ENCODE measurements around the gene SLC6A9. TPM values are rescaled to one million over a fixed set of nuclear protein-coding genes. Genes with fewer than 3 reads are reported as not detected.

Gene SLC6A9
- total RNA-seq, 1 experiment from 2014 or later = 12.8 TPM

- Histone ChIP-seq H4K20me1 (ENCODE audit: insufficient read depth) (no peaks in the 10 kb centered on the region), H3K36me3 (ENCODE audit: control insufficient read depth in 1 of 2, insufficient read depth in 2 of 2, low read length in 2 of 2) (no peaks in the 10 kb centered on the region), H3K4me3 (replicated peaks in 1 of 2; ENCODE audit: low read depth in 1 of 2, low read length in 2 of 2) (no peak overlapping the region), H3K9ac (ENCODE audit: low read length) (no peak overlapping the region), H3K9me3 (ENCODE audit: control insufficient read depth in 1 of 2, insufficient read depth in 1 of 2, low read depth in 1 of 2, low read length in 2 of 2) (no peaks in the 10 kb centered on the region), H3K79me2 (ENCODE audit: insufficient read depth, low read length) (no peaks in the 10 kb centered on the region), H2AFZ (ENCODE audit: low read depth, low read length, poor library complexity, severe bottlenecking) (no peak overlapping the region), H3K27me3 (ENCODE audit: insufficient read depth, low read length) (no peaks in the 10 kb centered on the region), H3K4me1 (ENCODE audit: control insufficient read depth in 1 of 2, insufficient read depth in 2 of 2, low read length in 2 of 2) (peaks cover 2 to 7% of the 10 kb centered on the region in 2 experiments; a peak in 2 of 4 replicates), H3K4me2 (ENCODE audit: low read length) (no peak overlapping the region), H3K27ac (ENCODE audit: low read depth, low read length) (no peak overlapping the region), H3K9me2 (ENCODE audit: insufficient read depth) (no peaks in the 10 kb centered on the region)
- RAD21 ChIA-PET (ENCODE audit: low non-redundant PET in 1 of 2, low total read pairs in 2 of 2, uncharacterized antibody in 2 of 2, unreplicated experiment in 2 of 2) = no interaction called here
- POLR2A ChIA-PET = no interaction called here
- no peak for ATAC-seq
- intact Hi-C loops (cut with micrococcal nuclease) = loop anchor here (5.0 to 10.0 kb wide), 2 partner anchors 118 to 595 kb away; partner anchors contain the start of genes ARTN and HYI
- CTCF ChIA-PET = interaction anchor here (2.6 kb wide), 1 partner anchor 44 kb away, joined by 42 read pairs; no protein-coding TSS in a partner anchor
- TF ChIP-seq TCF7L2 (IDR thresholded peaks at IDR 0.05; ENCODE audit: borderline replicate concordance, extremely low read depth, insufficient read depth, insufficient read length) = no peak
- no peak for TF ChIP-seq ZFX (IDR thresholded peaks at IDR 0.05)
- TF ChIP-seq RAD21 (IDR thresholded peaks at IDR 0.05; ENCODE audit: low read depth) = no peak
- no peak for TF ChIP-seq FOSL1 (IDR thresholded peaks at IDR 0.05; ENCODE audit: low read depth)
- TF ChIP-seq EZH2phosphoT487 (IDR thresholded peaks at IDR 0.05; ENCODE audit: borderline replicate concordance) = no peak
- TF ChIP-seq, protein P1, sequence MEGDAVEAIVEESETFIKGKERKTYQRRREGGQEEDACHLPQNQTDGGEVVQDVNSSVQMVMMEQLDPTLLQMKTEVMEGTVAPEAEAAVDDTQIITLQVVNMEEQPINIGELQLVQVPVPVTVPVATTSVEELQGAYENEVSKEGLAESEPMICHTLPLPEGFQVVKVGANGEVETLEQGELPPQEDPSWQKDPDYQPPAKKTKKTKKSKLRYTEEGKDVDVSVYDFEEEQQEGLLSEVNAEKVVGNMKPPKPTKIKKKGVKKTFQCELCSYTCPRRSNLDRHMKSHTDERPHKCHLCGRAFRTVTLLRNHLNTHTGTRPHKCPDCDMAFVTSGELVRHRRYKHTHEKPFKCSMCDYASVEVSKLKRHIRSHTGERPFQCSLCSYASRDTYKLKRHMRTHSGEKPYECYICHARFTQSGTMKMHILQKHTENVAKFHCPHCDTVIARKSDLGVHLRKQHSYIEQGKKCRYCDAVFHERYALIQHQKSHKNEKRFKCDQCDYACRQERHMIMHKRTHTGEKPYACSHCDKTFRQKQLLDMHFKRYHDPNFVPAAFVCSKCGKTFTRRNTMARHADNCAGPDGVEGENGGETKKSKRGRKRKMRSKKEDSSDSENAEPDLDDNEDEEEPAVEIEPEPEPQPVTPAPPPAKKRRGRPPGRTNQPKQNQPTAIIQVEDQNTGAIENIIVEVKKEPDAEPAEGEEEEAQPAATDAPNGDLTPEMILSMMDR (IDR thresholded peaks at IDR 0.05 in 2 of 3, conservative IDR thresholded peaks at IDR 0.05 in 1 of 3; ENCODE audit: borderline replicate concordance in 1 of 3, insufficient read depth in 1 of 3, low read depth in 2 of 3, low read length in 2 of 3) = no peak
- no peak for TF ChIP-seq YY1 (IDR thresholded peaks at IDR 0.05; ENCODE audit: extremely low read depth, insufficient replicate concordance, low read depth, low read length)
- TF ChIP-seq, protein P2, sequence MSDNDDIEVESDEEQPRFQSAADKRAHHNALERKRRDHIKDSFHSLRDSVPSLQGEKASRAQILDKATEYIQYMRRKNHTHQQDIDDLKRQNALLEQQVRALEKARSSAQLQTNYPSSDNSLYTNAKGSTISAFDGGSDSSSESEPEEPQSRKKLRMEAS (IDR thresholded peaks at IDR 0.05) = no peak
- TF ChIP-seq SP1 (IDR thresholded peaks at IDR 0.05; ENCODE audit: low read depth) = no peak
- TF ChIP-seq REST (IDR thresholded peaks at IDR 0.05; ENCODE audit: low read depth) = no peak
- TF ChIP-seq POLR2AphosphoS5 (IDR thresholded peaks at IDR 0.05; ENCODE audit: low read depth, low read length) = no peak
- TF ChIP-seq, protein P3, sequence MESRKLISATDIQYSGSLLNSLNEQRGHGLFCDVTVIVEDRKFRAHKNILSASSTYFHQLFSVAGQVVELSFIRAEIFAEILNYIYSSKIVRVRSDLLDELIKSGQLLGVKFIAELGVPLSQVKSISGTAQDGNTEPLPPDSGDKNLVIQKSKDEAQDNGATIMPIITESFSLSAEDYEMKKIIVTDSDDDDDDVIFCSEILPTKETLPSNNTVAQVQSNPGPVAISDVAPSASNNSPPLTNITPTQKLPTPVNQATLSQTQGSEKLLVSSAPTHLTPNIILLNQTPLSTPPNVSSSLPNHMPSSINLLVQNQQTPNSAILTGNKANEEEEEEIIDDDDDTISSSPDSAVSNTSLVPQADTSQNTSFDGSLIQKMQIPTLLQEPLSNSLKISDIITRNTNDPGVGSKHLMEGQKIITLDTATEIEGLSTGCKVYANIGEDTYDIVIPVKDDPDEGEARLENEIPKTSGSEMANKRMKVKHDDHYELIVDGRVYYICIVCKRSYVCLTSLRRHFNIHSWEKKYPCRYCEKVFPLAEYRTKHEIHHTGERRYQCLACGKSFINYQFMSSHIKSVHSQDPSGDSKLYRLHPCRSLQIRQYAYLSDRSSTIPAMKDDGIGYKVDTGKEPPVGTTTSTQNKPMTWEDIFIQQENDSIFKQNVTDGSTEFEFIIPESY (IDR thresholded peaks at IDR 0.05; ENCODE audit: extremely low read depth, insufficient replicate concordance, low read length) = no peak
- TF ChIP-seq ZNF274 (IDR thresholded peaks at IDR 0.05; ENCODE audit: low read depth, low read length) = no peak
- no peak for TF ChIP-seq EZH2 (IDR thresholded peaks at IDR 0.05)
- no peak for TF ChIP-seq ATF3 (IDR thresholded peaks at IDR 0.05)
- no peak for TF ChIP-seq JUND (IDR thresholded peaks at IDR 0.05)
- no peak for TF ChIP-seq EGR1 (IDR thresholded peaks at IDR 0.05; ENCODE audit: low read depth)
- no peak for TF ChIP-seq CBX3 (IDR thresholded peaks at IDR 0.05; ENCODE audit: low read depth)
- BruUV-seq (replicated peaks) = no TSS peak
- no peak for DNase-seq (ENCODE audit: low read depth, low spot score)
Observed at GRCh38 chr1:44049839-44050238, 18.6 kb upstream of the SLC6A9 start.

All from HCT116 (cell line).